Vein endothelial cell (primary cell): ENCODE data around the gene PCOLCE2. TPM values are rescaled to one million over a fixed set of nuclear protein-coding genes. Genes with fewer than 3 reads are reported as not detected.

Experiments
- small RNA-seq: library from RNA; depleted of rRNA; stranded (forward); fragments of <200 nt; gene quantifications from one replicate; pipeline ENCODE3, GENCODE V24; 2012
- total RNA-seq: library from RNA; depleted of rRNA; stranded (reverse); fragments of >200 nt; gene quantifications from 2 replicates; pipeline ENCODE4 v1.2.3, GENCODE V29; 2012

Gene PCOLCE2
- 0.19 TPM in 1 of 2 replicates, not detected in the other for total RNA-seq

GRCh38 chr3:142888481-142889211, at the start of gene PCOLCE2:
TSS of gene PCOLCE2 (minus strand) at chr3:142889083. CDS start at chr3:142888896, 187 bp downstream.

Small RNA genes lying within 50 kb of the gene (small RNA-seq; reads per million reads assigned to genes)
- gene RNU7-47P = not detected

Other genes starting within 250 kb of the PCOLCE2 start
- gene TRPC1, start 165.0 kb downstream of the PCOLCE2 start, total RNA-seq = 8.1 and 10.1 TPM in 2 replicates
- not detected in 2 replicates for gene PAQR9, start 74.6 kb upstream of the PCOLCE2 start, total RNA-seq
- 64.7 and 98.0 TPM in 2 replicates for gene U2SURP, start 112.5 kb upstream of the PCOLCE2 start, total RNA-seq
- 19.4 and 29.7 TPM in 2 replicates for gene CHST2, start 230.7 kb upstream of the PCOLCE2 start, total RNA-seq